DOHH2 (cell line): ENCODE results near the gene ME3.

Experiments
- H3F3A ChIP-seq: fragments of 200-600 bp; sonication (generic), shearing (Covaris generic); 2 replicates; pipeline ENCODE4 v1.6.0; 2016; ENCODE audit warnings: antibody characterized with exemption, mild to moderate bottlenecking; ENCODE audit not compliant: control insufficient read depth, insufficient read depth
- H3K27ac ChIP-seq: fragments of 200-600 bp; sonication (generic); 2 replicates; pipeline ENCODE4 v1.5.1; 2014; ENCODE audit warnings: low read depth, mild to moderate bottlenecking, low read length, moderate library complexity
- H3K27me3 ChIP-seq: fragments of 200-600 bp; sonication (generic); 2 replicates; pipeline ENCODE4 v1.6.1; 2014; ENCODE audit warnings: mild to moderate bottlenecking, low read length, mixed read lengths; ENCODE audit not compliant: control insufficient read depth
- H3K36me3 ChIP-seq: fragments of 200-600 bp; sonication (generic); 2 replicates; pipeline ENCODE4 v1.6.1; 2014; ENCODE audit warnings: mild to moderate bottlenecking, low read length, moderate library complexity, mixed read lengths; ENCODE audit not compliant: control insufficient read depth
- H3K4me1 ChIP-seq: fragments of 200-600 bp; sonication (generic); 2 replicates; pipeline ENCODE4 v1.6.1; 2014; ENCODE audit warnings: mild to moderate bottlenecking, low read length, mixed read lengths; ENCODE audit not compliant: control insufficient read depth
- H3K4me2 ChIP-seq: fragments of 200-600 bp; sonication (generic); 2 replicates; pipeline ENCODE4 v1.6.0; 2014; ENCODE audit warnings: mild to moderate bottlenecking, low read length, moderate library complexity
- H3K4me3 ChIP-seq: fragments of 200-600 bp; sonication (generic); 2 replicates; pipeline ENCODE4 v1.5.1; 2014; ENCODE audit warnings: mild to moderate bottlenecking, low read length, mixed read lengths
- H3K79me2 ChIP-seq: fragments of 200-600 bp; sonication (generic); 2 replicates; pipeline ENCODE4 v1.6.1; 2014; ENCODE audit warnings: mild to moderate bottlenecking, low read length, mixed read lengths; ENCODE audit not compliant: control insufficient read depth
- H3K9me2 ChIP-seq: fragments of 200-600 bp; sonication (generic); replicated peaks from 2 replicates; pipeline ENCODE4 v1.6.1; 2014; ENCODE audit warnings: mild to moderate bottlenecking, low read length, mixed read lengths; ENCODE audit not compliant: control insufficient read depth
- H3K9me3 ChIP-seq: fragments of 200-600 bp; sonication (generic); 2 replicates; pipeline ENCODE4 v1.6.1; 2014; ENCODE audit warnings: antibody characterized with exemption, low read length, mixed read lengths; ENCODE audit not compliant: control insufficient read depth, insufficient read depth
- H4K20me1 ChIP-seq: fragments of 200-600 bp; sonication (generic); 2 replicates; pipeline ENCODE4 v1.6.0; 2014; ENCODE audit warnings: low read depth, mild to moderate bottlenecking, antibody characterized with exemption, low read length, moderate library complexity; ENCODE audit not compliant: control insufficient read depth, insufficient read depth
- EZH2phosphoT487 ChIP-seq: fragments of 200-600 bp; sonication (generic); IDR thresholded peaks from 2 replicates; pipeline ENCODE4 v1.6.1; 2017; ENCODE audit warnings: borderline replicate concordance, mild to moderate bottlenecking, antibody characterized with exemption, low read length, moderate library complexity, mixed read lengths
- TF ChIP-seq, protein P1 (sequence below): fragments of 200-600 bp; sonication (generic); IDR thresholded peaks from one replicate; pipeline ENCODE4 v1.5.1; 2014; ENCODE audit warnings: antibody characterized with exemption, mild to moderate bottlenecking, low read depth, low read length; ENCODE audit not compliant: poor library complexity, severe bottlenecking

ME3 gene

DNA sequence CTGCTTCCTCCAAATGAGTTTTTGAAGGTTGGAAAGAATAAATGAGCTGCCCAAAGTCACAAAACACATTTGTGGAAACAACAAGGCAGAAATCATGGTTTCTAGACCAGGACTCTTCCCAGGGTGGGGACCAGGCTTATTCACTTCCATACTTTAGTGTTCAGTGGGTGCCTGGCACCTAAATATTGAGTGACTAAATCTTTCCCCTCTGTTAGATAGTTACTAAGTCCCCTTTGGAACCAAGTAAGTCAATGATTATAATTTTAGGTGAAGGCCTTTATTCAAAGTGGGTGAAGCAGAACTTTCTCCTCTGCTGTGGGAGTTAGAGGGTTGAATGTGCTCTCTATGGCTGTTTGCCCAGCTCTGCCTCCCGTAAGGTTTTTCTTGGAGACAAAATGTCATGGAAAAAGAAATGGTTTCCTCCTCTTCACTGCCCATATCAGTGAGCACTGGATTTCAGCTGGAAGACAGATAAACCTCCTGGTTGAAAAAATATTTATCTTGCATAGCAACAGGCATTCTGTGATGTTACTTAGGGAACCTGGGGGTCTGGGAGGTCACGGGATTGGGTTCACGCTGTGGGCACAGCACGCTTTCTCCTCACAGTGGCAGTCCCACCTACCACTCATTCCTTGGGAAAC is 179.9 kb downstream of the ME3 start:
- H3K36me3 ChIP-seq = no peaks in the 10 kb centered on the region
- no peaks in the 10 kb centered on the region for H3K4me1 ChIP-seq
- no peaks in the 10 kb centered on the region; the same call in 1 of the 2 replicates for H3K27me3 ChIP-seq
- no peaks in the 10 kb centered on the region for H3F3A ChIP-seq
- no peak overlapping the region for H3K27ac ChIP-seq
- H3K4me2 ChIP-seq = no peak overlapping the region
- no peak overlapping the region for H3K4me3 ChIP-seq
- H4K20me1 ChIP-seq = no peaks in the 10 kb centered on the region
- no peaks in the 10 kb centered on the region for H3K9me2 ChIP-seq
- H3K9me3 ChIP-seq = no peaks in the 10 kb centered on the region
- H3K79me2 ChIP-seq = no peaks in the 10 kb centered on the region
- TF ChIP-seq, protein P1, sequence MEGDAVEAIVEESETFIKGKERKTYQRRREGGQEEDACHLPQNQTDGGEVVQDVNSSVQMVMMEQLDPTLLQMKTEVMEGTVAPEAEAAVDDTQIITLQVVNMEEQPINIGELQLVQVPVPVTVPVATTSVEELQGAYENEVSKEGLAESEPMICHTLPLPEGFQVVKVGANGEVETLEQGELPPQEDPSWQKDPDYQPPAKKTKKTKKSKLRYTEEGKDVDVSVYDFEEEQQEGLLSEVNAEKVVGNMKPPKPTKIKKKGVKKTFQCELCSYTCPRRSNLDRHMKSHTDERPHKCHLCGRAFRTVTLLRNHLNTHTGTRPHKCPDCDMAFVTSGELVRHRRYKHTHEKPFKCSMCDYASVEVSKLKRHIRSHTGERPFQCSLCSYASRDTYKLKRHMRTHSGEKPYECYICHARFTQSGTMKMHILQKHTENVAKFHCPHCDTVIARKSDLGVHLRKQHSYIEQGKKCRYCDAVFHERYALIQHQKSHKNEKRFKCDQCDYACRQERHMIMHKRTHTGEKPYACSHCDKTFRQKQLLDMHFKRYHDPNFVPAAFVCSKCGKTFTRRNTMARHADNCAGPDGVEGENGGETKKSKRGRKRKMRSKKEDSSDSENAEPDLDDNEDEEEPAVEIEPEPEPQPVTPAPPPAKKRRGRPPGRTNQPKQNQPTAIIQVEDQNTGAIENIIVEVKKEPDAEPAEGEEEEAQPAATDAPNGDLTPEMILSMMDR = no peak
- TF ChIP-seq EZH2phosphoT487 = no peak

DNA sequence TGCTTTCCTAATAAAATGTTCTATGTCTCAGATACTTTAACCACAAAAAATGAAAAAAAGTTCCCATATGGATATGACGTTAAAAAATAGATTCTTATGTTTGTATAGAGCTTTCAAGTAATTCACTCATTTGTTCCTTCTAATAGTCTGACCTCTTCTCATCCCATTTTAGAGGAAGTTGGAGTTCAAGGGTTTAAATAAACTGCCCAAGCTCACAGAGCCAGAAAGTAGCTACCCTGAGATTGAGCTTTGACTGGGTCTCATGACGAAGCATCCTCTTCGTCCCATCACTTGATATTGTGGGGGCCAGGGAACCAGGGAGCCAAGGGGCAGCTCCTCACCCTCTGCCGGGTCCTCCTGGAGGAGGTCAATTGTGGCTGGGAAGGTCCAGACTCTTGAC is 181.4 kb downstream of the ME3 start:
- Histone ChIP-seq H3K36me3 (no peaks in the 10 kb centered on the region), H3K9me3 (no peaks in the 10 kb centered on the region), H3F3A (no peaks in the 10 kb centered on the region), H3K4me1 (no peaks in the 10 kb centered on the region), H3K4me2 (no peak overlapping the region), H4K20me1 (no peaks in the 10 kb centered on the region), H3K9me2 (no peaks in the 10 kb centered on the region), H3K27me3 (no peaks in the 10 kb centered on the region; the same call in 1 of the 2 replicates), H3K27ac (no peak overlapping the region), H3K79me2 (no peaks in the 10 kb centered on the region), H3K4me3 (no peak overlapping the region)
- TF ChIP-seq, protein P1 = no peak
- TF ChIP-seq EZH2phosphoT487 = no peak

- Histone ChIP-seq H3K9me2 (no peaks in the 10 kb centered on the region), H3K4me2 (no peak overlapping the region), H3F3A (no peaks in the 10 kb centered on the region), H3K4me3 (no peak overlapping the region), H3K4me1 (no peaks in the 10 kb centered on the region), H3K79me2 (no peaks in the 10 kb centered on the region), H3K9me3 (no peaks in the 10 kb centered on the region), H4K20me1 (no peaks in the 10 kb centered on the region), H3K27ac (no peak overlapping the region), H3K36me3 (no peaks in the 10 kb centered on the region), H3K27me3 (no peaks in the 10 kb centered on the region; the same call in 1 of the 2 replicates)
- TF ChIP-seq, protein P1 = no peak
- no peak for TF ChIP-seq EZH2phosphoT487
These were observed 181.8 kb downstream of the ME3 start for GRCh38 chr11:86490582-86490981.
